CD14-positive monocyte (primary cell): Measurements from ENCODE around the gene ARFGEF2. TPM values are rescaled to one million over a fixed set of nuclear protein-coding genes. Genes with fewer than 3 reads are reported as not detected.

Experiments
- DNase-seq, 3 donors: peaks; one replicate each; pipeline ENCODE4 v3.0.0-alpha.2; 2011 to 2022
- H2AFZ ChIP-seq: 2 replicates; pipeline ENCODE4 v1.6.0; 2012; ENCODE audit warnings: mild to moderate bottlenecking, low read depth, low read length, inconsistent platforms; ENCODE audit not compliant: insufficient read depth, poor library complexity, severe bottlenecking
- H3K27ac ChIP-seq, 2 donors: 1 replicate in 1 of 2; 2 replicates in 1 of 2; pipeline ENCODE4 v1.5.1; 2012 to 2013; ENCODE audit warnings: low read length in 2 of 2, control low read depth in 1 of 2, inconsistent platforms in 1 of 2, low read depth in 1 of 2, mild to moderate bottlenecking in 1 of 2
- H3K27me3 ChIP-seq, 2 donors: one replicate each; pipeline versions ENCODE4 v1.6.0 to v1.6.1; 2011 to 2013; ENCODE audit warnings: low read length in 2 of 2; ENCODE audit not compliant: control insufficient read depth in 2 of 2, insufficient read depth in 2 of 2
- H3K36me3 ChIP-seq, 2 donors: replicated peaks in 1 of 2; 1 replicate in 1 of 2; 2 replicates in 1 of 2; pipeline versions ENCODE4 v1.5.1 to v1.6.1; 2012 to 2013; ENCODE audit warnings: low read length in 2 of 2, control low read depth in 1 of 2, inconsistent platforms in 1 of 2, mild to moderate bottlenecking in 1 of 2; ENCODE audit not compliant: insufficient read depth in 2 of 2, control insufficient read depth in 1 of 2
- H3K4me1 ChIP-seq, 2 donors: 1 replicate in 1 of 2; 2 replicates in 1 of 2; pipeline versions ENCODE4 v1.5.1 to v1.6.1; 2012 to 2013; ENCODE audit warnings: low read length in 2 of 2, control low read depth in 1 of 2, inconsistent platforms in 1 of 2, mild to moderate bottlenecking in 1 of 2, moderate library complexity in 1 of 2; ENCODE audit not compliant: insufficient read depth in 2 of 2, control insufficient read depth in 1 of 2
- H3K4me2 ChIP-seq: replicated peaks from 2 replicates; pipeline ENCODE3; 2012; ENCODE audit warnings: low read length, moderate library complexity, mild to moderate bottlenecking; ENCODE audit not compliant: poor library complexity, severe bottlenecking; ENCODE audit errors: extremely low read depth
- H3K4me3 ChIP-seq, 3 experiments: fragments of 200-600 bp in 1 of 3; sonication (generic) in 1 of 3; replicated peaks in 1 of 3; 1 replicate in 2 of 3; 2 replicates in 1 of 3; pipeline ENCODE4 v1.5.1; 2011 to 2013; ENCODE audit warnings: low read length in 3 of 3, mild to moderate bottlenecking in 3 of 3, control low read depth in 2 of 3, low read depth in 2 of 3, inconsistent platforms in 1 of 3, moderate library complexity in 1 of 3
- H3K79me2 ChIP-seq: 2 replicates; pipeline ENCODE4 v1.6.0; 2012; ENCODE audit warnings: mild to moderate bottlenecking, control low read depth, inconsistent platforms, low read length, moderate library complexity; ENCODE audit not compliant: insufficient read depth
- H3K9ac ChIP-seq: 2 replicates; pipeline ENCODE4 v1.6.0; 2017; ENCODE audit warnings: low read length, mild to moderate bottlenecking; ENCODE audit not compliant: insufficient read depth, poor library complexity, severe bottlenecking
- H3K9me3 ChIP-seq, 2 donors: replicated peaks in 1 of 2; 1 replicate in 1 of 2; 2 replicates in 1 of 2; pipeline versions ENCODE4 v1.5.1 to v1.6.1; 2012 to 2013; ENCODE audit warnings: low read length in 2 of 2, control low read depth in 1 of 2; ENCODE audit not compliant: control insufficient read depth in 1 of 2, insufficient read depth in 1 of 2
- H4K20me1 ChIP-seq: 2 replicates; pipeline ENCODE4 v1.6.0; 2012; ENCODE audit warnings: mild to moderate bottlenecking, low read length, control low read depth, moderate library complexity; ENCODE audit not compliant: insufficient read depth
- H3K27ac Mint-ChIP-seq, 7 donors: one replicate each; pipeline ENCODE4 v1.8.0; 2020; ENCODE audit warnings: mild to moderate bottlenecking in 7 of 7, mixed read lengths in 7 of 7, moderate library complexity in 6 of 7, inconsistent platforms in 2 of 7
- H3K27me3 Mint-ChIP-seq, 3 donors: one replicate each; pipeline ENCODE4 v1.8.0; 2021 to 2022; ENCODE audit warnings: low read depth in 3 of 3, mild to moderate bottlenecking in 3 of 3, mixed read lengths in 3 of 3, moderate library complexity in 3 of 3, inconsistent platforms in 1 of 3
- H3K36me3 Mint-ChIP-seq, 2 donors: one replicate each; pipeline ENCODE4 v1.8.0; 2020; ENCODE audit warnings: mixed read lengths in 2 of 2, inconsistent platforms in 1 of 2, mild to moderate bottlenecking in 1 of 2
- H3K4me1 Mint-ChIP-seq: one replicate; pipeline ENCODE4 v1.8.0; 2020; ENCODE audit warnings: mild to moderate bottlenecking, mixed read lengths
- H3K4me3 Mint-ChIP-seq, 2 donors: one replicate each; pipeline ENCODE4 v1.8.0; 2020; ENCODE audit warnings: mild to moderate bottlenecking in 2 of 2, mixed read lengths in 2 of 2, moderate library complexity in 1 of 2
- H3K9me3 Mint-ChIP-seq, 7 donors: one replicate each; pipeline ENCODE4 v1.8.0; 2020 to 2022; ENCODE audit warnings: mixed read lengths in 7 of 7, mild to moderate bottlenecking in 6 of 7, moderate library complexity in 6 of 7, inconsistent platforms in 2 of 7
- CTCF ChIP-seq: fragments of 200-600 bp; IDR thresholded peaks from one replicate; pipeline ENCODE4 v1.8.0; 2022; ENCODE audit warnings: antibody characterized with exemption, mild to moderate bottlenecking
- WGBS: methylation state at CpG from one replicate; pipeline ENCODE4 v1.1.5; 2013; ENCODE audit warnings: missing lambda C conversion rate; ENCODE audit not compliant: insufficient coverage; 5-methylcytosine and 5-hydroxymethylcytosine counted together
- intact Hi-C, 2 donors: fragments of 100-400 bp; cut with micrococcal nuclease; formaldehyde crosslinking; loops; one replicate each; pipeline versions ENCODE4 v1.15.0 to v1.15.1; 2023
- polyA plus RNA-seq, 3 donors: library from polyadenylated mRNA; depleted of rRNA in 1 of 3; unstranded in 2 of 3; stranded (reverse) in 1 of 3; fragments of 300-500 nt in 2 of 3; fragments of >200 nt in 1 of 3; fragmentation: Illumina TruSeq in 2 of 3; gene quantifications; 1 replicate in 2 of 3; 2 replicates in 1 of 3; pipeline ENCODE4 v1.2.3, GENCODE V29; 2012 to 2021

The ARFGEF2 gene
- polyA plus RNA-seq, 3 donors, result 4.6 to 10.9 (median 5.5) TPM

GRCh38 chr20:48910347-48910781, 11.1 kb upstream of the ARFGEF2 start:
- Mint-ChIP-seq H3K9me3 (peaks cover 2 to 9% (median 6%) of the 10 kb centered on the region in 7 donors), H3K4me1 (peaks cover 51% of the 10 kb centered on the region), H3K27me3 (peaks cover 0 to 6% (median 3%) of the 10 kb centered on the region in 3 donors), H3K27ac (peak overlapping the region; percentile 91 to 100 (median 97)), H3K4me3 (peak overlapping the region in 1 of 2 donors; percentile 39), H3K36me3 (peaks cover 6 to 7% of the 10 kb centered on the region in 2 donors)
- peak overlapping the region in 1 of 3 experiments; percentile 44 for H3K4me3 ChIP-seq
- H3K4me1 ChIP-seq, result peaks cover 41 to 62% of the 10 kb centered on the region in 2 donors
- no peaks in the 10 kb centered on the region for H3K79me2 ChIP-seq
- H3K27me3 ChIP-seq, result no peaks in the 10 kb centered on the region
- no peak for TF ChIP-seq CTCF
- H2AFZ ChIP-seq, result no peak overlapping the region
- no peaks in the 10 kb centered on the region for H4K20me1 ChIP-seq
- peak overlapping the region; percentile 49 for H3K4me2 ChIP-seq
- H3K9me3 ChIP-seq, result peaks cover 0 to 6% of the 10 kb centered on the region in 2 donors
- no peak overlapping the region for H3K9ac ChIP-seq
- 0% methylated on average over 2 of the region's 7 CpGs for WGBS
- intact Hi-C loops, result no loop called here
- peak overlapping the region; percentile 80 to 90 for H3K27ac ChIP-seq
- no peaks in the 10 kb centered on the region for H3K36me3 ChIP-seq
- DNase-seq, result peak; percentile 85 to 92 (median 86)

- TF ChIP-seq CTCF, result no peak
- peaks cover 6 to 7% of the 10 kb centered on the region in 2 donors for H3K36me3 Mint-ChIP-seq
- no peak overlapping the region for H3K4me2 ChIP-seq
- H3K4me1 ChIP-seq, result peaks cover 41 to 55% of the 10 kb centered on the region in 2 donors
- peaks cover 48% of the 10 kb centered on the region for H3K4me1 Mint-ChIP-seq
- H3K9me3 Mint-ChIP-seq, result peaks cover 2 to 9% (median 6%) of the 10 kb centered on the region in 7 donors
- no peak overlapping the region for H3K4me3 Mint-ChIP-seq
- H3K27ac ChIP-seq, result peak overlapping the region in 1 of 2 donors; percentile 20
- H3K4me3 ChIP-seq, result no peak overlapping the region
- H2AFZ ChIP-seq, result no peak overlapping the region
- intact Hi-C loops, result no loop called here
- peak overlapping the region; percentile 26 to 100 (median 97) for H3K27ac Mint-ChIP-seq
- H3K27me3 Mint-ChIP-seq, result peaks cover 0 to 6% (median 4%) of the 10 kb centered on the region in 3 donors
- H4K20me1 ChIP-seq, result no peaks in the 10 kb centered on the region
- WGBS, result 71% methylated on average over 4 of the region's 4 CpGs
- H3K9me3 ChIP-seq, result peaks cover 0 to 6% of the 10 kb centered on the region in 2 donors
- H3K9ac ChIP-seq, result no peak overlapping the region
- DNase-seq, result peak in 1 of 3 donors; percentile 18
- H3K79me2 ChIP-seq, result no peaks in the 10 kb centered on the region
- H3K36me3 ChIP-seq, result no peaks in the 10 kb centered on the region
- no peaks in the 10 kb centered on the region for H3K27me3 ChIP-seq
These were observed 9.4 kb upstream of the ARFGEF2 start for GRCh38 chr20:48912065-48912464.
